IPS-NIHi7 (cell line): Measurements from ENCODE around the gene RPTOR.
"Not testable (repeated sequence)": the region's sequence is repeated elsewhere in the genome, so short reads cannot be mapped to it uniquely, and the experiment has no call there.

Experiments
- DNase-seq: peaks from one replicate; pipeline ENCODE4 v3.0.0; 2012; ENCODE audit warnings: mixed read lengths; ENCODE audit errors: extremely low spot score

RPTOR gene

DNA sequence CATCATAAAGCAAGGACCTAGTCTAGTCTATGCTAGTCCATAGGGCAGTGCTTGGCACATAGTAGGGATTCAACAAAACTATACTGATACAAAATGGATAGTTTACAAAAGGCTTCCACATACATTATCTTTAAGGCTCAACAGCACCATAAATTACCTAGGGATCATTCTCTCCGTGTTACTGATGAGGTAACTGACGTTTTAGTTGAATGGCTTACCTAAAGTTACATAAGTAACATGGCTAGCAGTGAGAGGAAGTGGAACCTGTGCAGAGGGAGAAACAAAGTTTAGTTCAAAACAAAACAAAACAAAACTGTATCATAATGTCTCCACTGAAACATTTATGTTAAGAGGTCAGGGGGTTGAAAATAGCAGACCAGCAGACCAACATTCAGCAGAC, 7.9 kb downstream of the RPTOR start:
- no peak for DNase-seq

DNA sequence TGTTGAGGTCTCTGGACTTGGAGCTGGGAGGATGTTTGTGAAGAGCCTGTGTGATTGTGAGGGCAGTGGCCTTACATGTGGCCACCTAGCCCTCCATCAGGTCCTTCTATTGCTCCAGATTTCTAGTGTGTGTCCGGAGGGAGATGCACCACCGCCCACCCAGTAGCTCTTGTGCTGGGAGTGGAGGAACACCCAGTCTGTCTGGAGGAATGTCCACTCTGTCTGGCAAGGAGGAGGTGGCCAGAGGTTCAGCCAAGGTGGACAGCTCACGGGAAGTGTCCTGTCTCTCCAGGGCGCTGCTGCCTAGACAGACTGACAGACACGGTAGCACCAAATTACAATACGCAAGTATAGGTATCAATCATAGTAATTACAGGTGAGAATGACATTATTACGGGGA, 10.6 kb downstream of the RPTOR start:
- no peak for DNase-seq

DNA sequence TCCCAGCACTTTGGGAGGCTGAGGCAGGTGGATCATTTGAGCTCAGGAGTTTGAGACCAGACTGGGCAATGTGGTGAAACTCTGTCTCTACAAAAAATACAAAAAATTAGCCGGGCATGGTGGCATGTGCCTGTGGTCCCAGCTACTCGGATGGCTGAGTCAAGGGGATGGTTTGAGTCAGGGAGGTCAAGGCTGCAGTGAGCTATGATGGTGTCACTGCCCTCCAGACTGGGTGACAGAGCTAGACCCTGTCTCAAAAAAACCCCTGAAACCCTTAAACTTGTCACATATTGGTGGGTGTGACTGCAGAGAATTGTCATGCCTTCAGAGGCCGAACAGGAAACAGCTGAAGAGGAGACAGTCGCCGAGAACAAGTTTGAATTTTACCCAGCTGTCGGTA, 13.4 kb downstream of the RPTOR start:
- no peak for DNase-seq

DNA sequence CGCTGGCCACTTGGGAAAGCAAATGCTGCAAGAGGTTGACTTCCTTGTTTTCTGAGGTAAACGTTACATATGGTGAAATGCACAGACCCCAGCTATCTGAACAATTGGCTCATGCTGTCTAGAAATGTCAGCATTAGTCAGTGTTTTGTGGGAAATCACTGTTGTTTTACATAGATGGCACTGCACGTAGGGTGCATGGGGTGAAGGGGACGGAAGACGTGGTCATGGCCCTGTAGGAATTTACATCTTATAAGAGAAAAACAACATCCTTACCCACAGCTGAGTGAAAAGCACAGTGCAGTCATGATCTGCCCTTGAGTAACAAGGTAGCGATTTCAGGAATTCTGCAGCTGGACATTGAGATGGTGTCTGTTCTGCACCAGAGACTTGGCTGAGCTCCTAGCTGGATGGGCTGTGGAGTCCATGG, 15.2 kb downstream of the RPTOR start:
- no peak for DNase-seq

DNA sequence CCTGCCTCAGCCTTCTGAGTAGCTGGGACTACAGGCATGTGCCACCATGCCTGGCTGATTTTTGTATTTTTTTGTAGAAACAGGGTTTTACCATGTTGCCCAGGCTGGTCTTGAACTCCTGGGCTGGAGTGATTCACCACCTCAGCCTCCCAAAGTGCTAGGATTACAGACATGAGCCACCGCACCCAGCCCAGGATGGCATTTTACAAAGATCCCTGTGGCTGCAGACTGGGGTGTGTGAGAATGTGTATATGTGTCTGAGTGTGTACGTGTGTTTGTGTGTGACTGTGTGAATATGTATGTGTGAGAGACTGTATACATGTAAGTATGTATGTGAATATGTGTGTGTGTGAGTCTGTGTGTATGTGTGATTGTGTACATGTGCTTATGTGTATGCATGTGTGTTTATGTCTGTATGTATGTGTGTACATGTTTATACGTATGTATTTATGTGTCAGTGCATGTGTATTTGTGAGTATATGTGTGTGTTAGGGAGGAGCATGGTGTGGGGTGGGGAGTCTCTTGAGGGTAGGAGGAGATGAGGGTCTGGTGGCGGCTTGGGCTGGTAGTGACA, 17.0 kb downstream of the RPTOR start:
- no peak for DNase-seq

DNA sequence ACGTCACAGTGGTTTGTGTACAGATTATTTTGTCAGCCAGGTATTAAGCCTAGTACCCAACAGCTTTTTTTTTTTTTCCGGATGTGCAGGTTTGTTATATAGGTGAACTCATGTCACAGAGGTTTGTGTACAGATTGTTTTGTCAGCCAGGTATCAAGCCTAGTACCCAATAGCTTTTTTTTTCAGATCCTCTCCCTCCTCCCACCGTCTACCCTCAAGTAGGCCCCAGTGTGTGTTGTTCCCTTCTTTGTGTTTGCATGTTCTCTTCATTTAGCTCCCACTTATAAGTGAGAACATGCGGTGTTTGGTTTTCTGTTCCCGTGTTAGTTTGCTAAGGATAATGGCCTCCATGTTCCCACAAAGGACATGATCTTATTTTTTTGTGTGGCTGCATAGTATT, 19.9 kb downstream of the RPTOR start:
- DNase-seq = no peak

DNA sequence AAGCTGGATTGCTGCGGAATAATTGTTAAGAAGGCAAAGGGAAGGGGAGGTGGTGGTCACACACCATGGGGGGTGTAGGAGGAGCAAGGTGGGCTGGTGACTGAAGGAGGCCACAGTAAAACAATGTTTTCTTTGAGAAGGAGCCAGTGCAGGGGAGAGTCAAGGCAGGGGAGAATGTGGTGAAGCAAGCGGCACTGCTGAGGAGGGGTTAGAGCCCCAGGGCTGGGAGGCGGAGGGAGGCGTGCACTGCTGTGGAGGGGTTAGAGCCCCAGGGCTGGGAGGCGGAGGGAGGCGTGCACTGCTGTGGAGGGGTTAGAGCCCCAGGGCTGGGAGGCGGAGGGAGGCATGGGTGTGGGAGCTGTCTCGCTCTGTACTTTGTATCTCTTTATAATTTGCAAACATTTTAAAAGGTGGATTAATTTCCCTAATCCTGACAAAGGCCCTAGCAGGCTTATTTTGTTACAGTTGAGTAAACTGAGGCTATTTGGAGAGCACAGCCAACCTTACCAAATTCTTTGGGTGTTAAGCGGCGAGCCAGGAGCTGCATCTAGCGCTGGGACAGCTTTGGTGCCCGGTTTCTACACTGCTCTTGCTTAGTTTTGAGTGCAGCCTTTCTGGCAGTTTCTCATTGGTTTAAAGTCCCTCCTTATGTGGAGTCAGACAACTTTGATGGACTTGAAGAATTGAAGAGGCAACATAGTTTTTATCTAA, 20.9 kb downstream of the RPTOR start:
- peak; percentile 31 for DNase-seq

DNA sequence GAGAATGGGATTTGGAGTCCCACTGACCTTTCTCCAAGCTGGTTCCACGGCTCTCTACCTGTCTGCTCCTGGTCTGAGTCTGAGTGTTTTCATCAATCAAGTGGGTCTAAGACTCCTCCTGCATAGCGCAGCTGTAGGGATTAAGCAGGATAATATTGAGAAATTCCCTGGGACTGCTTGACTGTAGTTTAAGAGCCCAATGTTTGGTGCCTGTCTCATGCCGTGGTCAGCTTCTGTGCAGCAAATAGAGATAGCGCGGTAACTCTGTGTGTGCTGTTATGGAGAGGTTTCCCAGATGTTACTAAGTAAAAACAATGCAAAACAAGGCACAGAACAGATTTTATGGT, 21.4 kb downstream of the RPTOR start:
- DNase-seq = no peak

DNA sequence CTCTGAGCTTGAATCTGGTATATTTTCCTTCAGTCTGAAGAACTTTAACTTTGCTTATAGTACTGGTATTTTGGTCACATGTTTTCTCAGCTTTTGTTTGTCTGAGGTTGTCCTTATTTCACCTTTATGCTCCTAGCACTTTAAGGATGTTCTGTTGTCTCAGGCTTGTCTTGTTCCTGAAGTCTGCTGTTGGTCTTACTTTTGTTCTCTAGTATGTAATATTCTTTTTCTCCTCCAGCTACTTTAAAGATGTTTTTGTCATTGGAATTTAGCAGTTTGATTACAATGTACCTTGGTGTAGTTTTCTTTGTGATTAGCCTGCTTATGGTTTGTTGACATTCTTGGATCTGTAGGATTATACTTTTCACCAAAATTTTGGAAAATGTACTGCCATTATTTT, 23.6 kb downstream of the RPTOR start:
- no peak for DNase-seq

DNA sequence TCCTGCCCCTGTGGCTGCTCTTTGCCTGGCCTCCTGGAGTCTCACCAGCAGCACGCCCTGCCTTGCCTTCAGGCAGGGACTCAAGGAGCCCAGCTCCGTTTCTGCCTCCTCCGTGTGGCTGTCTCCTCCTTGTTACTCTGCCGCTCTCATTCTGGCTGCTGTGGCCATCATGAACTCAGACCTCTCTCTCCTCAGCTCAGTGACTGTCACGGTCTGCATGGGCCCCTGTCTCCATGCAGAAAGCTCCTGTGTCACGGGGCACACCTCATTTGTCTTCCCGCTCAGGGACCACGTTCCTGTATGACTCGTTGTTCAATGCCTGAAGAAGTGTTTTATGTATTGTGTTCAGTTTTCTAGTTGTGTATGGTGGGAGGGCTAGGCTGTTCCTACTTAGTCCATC, 25.3 kb downstream of the RPTOR start:
- DNase-seq = no peak

DNA sequence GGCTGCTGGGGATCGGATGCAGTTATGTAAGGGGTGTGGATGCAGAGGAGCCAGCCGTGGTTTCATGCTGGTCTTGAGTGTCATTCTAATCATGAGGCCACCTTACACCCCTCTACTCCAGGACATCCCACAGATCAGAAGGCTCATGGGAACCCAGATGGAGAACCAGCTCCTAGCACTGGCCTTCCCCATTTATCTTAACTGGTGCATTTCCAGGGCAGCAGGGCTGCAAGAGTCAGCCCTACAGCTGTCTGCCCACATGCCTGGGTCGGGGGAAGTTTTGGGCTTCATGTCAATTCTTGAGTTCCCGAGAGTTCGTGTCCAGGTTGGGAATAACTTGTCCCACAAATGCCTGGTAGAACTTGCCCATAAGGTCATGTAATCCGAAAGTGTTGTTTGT, 29.1 kb downstream of the RPTOR start:
- DNase-seq = no peak

DNA sequence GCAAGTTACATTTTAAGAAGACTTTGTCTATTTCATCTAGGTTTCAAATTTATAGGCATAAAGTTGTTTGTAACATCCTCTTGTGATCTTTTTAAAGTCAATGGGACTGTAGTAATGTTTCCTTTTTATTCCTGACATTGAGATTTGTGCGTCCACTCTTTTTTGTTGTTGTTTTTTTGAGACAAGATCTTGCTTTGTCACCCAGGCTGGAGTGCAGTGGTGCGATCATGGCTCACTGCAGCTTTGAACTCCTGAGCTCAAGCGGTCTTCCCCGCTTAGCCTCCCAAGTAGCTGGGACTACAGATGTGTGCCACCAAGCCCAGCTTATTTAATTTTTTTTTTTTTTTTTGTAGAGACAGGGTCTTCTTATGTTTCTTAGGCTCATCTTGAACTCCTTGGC, 29.9 kb downstream of the RPTOR start:
- DNase-seq = no peak

DNA sequence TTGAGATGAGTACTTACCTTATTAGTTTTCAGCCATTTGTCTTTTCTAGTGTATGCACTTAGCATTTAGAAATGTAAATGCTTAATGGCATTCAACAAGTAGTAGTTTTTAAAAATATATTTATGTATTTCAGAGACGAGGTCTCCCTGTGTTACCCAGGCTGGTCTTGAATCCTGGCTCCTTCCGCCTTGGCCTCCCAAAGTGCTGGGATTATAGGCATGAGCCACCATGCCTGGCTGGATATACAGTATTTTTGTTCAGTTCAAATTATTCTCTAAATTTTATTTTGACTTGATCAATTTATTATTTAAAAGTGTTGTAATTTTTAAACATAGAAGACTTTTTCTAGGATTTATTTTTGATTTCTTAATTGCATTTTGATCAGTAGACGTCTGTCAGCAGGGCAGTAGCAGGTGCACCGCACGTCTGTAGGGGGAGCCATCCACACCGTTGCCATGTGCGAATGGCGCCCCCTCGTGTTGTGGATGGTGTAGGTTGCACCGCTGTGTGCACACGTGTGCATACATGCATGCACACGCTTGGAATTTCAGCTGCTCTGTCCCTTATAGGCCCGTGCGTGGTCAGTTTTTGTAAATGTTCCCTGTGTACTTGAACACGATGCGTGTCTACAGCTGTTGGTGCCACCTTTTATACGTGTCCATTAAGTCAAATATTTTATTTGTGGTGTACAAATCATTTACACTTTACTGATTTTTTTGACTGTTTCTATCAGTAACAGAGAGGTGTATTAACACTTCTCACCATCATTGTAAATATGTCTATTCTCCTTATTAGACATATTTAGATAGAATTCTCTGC, 30.6 kb downstream of the RPTOR start:
- peak; percentile 93 for DNase-seq

DNA sequence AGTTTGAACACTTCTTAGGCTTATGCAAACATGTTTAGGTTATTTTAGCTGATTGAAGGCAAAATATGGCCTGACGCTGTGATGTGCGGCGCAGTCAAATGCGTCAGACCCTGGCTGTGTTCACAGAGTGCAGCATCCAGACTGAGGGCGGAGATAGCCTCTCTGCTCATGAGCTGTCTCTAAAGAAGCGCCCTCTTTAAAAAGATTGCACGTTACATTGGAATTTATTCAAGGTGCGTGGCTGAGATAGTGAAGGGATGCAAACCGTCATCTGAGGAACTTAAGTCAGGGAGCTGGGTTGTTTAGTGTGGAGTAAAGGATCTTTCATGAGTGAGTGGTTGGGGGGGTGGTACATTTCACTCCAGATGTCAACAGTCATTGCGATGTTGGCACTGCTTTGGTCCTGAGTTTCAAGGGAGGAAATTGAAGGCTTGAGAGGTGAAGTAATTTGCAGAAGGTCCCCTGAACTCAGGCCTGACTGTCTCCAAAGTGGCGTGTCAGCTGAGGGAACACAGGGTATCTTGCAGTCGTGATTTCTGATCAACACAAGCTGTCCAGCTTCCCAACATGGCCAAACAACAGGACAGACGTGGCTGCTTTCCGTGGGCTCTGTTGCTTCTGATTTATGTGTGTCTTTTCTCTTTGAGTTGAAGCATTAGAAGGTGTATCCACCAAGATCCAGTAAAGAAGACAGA, 33.4 kb downstream of the RPTOR start:
- DNase-seq = no peak

DNA sequence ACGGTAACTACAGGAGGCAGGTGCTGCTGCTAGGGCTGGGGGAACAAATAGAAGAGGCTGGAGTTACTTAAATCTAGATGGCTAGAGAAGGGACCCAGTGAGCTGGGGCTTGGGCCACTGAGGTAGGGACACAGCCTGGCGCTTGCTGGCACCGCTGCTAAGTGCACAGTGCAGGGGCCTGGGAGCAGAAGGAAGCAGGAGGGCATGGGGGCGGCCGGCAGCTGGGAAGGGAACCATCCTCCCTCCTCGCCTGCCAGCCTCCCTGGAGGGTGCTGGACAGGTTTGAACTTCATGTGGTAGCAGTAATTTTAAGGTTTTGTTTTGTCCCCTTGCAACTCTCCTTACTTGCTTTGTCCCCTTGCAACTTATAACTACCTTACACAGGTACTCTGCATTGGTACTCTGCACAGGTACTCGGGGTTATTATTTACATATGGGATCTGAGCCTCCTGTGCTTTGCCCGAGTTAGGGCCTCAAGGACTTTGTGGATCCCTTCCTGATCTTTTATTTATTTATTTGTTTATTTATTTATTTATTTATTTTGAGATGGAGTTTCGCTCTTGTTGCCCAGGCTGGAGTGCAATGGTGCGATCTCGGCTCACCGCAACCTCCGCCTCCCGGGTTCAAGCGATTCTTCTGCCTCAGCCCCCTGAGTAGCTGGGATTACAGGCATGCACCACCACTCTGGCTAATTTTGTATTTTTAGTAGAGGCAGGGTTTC, 34.2 kb downstream of the RPTOR start:
- DNase-seq = not testable (repeated sequence)

DNA sequence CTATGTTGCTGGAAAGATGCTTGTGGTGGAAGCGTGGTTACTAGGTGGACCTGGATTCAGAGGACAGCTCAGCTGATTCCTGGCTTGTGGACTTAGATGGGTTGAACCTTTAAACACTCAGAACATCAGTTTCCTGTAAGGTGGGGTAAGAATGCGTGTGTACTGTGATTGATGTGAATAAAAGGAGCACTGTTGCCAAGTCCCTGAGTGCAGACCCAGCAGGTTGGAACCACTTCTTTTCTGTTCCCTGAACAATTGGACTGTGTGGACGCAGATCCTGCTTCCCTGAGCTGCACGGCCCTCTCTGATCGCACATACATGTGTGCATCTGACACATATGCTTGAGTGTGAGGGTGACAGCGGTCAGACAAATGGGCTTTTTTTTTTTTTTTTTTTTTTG, 37.5 kb downstream of the RPTOR start:
- no peak for DNase-seq

DNA sequence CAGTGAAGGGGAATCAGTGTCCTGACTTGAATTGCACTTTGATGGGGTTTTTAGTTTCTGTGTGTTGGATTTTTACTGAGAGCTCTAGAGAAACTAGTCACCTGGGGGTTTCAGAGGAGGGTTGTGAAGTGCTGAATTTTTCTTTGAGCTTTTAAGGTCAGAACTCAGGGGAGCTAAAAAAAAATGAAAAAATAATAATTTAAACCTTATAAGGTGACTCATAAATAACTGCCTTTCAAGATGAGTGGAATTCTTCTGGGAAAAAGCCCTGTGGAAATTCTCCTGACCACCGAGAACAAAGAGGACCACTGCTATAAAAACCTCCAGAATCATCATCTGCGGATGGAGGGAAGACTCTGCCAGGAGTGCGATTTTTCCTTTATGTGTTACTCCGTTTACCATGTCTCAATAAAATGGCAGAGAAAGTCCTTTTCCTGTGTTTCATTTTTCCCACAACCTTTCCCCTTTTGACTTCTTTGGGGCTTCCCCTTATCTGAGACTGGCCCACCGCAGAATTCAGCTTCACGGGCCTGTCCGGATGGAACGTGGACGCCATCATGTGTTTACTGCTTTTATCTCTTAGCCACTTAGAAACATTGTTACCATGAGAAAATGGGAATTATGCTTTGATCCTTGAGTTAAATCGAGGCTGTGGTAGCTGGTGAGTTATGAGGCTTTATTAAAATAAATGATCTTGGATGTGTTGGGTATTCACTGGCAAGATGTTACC, 39.7 kb downstream of the RPTOR start:
- no peak for DNase-seq

DNA sequence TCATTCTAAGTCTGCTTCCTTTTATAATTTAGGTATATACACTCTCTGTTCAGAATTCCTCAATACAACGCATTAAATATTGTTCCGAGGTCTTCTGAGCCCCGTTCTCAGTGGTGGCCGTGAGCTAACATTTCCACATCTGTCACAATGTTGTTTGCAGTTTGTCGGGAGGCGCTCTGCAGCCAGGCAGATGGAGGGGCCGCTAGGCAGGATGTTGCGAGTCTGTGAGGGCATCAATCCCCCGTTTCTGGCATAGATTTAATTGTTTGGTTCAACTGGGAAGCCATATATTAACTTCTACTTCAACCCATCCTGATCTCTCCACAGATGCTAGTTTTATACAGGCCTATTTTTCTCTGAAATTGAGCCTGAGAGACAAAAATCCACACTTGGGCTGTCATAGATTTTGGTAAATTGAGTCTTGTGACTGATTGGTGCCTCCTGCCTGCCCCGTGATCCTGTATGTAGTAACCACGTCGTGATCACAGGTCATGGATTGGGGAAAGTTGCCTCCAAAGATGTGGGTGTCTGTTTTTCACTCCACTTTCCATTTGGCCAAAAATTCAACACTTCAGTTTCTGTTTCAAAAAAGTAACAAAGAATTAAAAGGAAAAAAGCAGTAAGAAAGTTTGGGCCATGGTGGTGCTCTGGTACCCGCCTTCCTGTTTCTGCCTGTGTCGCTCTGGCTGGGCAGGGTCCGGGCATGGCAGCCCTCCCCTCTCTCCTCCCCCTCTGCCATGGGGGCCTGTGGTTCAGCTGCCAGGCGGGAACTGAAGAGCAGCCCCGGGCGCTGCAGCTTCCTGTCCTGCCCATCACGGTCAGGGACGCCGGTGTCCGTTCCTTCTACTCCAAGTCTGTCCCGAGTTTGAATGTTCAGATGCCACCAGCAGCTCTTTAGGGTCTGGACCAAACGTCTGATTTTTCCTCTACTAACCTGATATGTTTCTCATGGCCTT, 41.5 kb downstream of the RPTOR start:
- no peak for DNase-seq

DNA sequence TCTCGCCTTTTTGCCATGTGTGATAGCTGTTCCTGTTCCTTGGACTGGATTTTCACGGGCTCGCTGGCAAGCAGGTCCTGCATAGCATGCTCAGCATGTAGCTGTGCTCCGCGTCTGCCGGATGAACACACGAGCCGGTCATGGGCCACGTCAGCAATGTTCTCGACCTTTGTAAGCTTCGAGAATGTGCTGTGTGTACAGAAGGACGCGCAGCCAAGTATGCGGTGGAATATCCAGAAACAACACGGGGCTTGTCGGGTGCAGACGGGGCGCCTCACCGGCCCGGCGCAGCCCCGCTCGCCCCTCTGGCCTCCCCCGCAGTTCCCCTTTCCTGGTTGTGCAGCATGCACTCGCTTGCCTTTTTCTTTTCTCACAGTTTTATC, 42.2 kb downstream of the RPTOR start:
- DNase-seq = no peak
